ENCODE results near the gene KCNE2. TPM values are rescaled to one million over a fixed set of nuclear protein-coding genes. Genes with fewer than 3 reads are reported as not detected.

Gene KCNE2
- total RNA-seq, 1 experiment from 2014 or later = 0.39 TPM

DNA sequence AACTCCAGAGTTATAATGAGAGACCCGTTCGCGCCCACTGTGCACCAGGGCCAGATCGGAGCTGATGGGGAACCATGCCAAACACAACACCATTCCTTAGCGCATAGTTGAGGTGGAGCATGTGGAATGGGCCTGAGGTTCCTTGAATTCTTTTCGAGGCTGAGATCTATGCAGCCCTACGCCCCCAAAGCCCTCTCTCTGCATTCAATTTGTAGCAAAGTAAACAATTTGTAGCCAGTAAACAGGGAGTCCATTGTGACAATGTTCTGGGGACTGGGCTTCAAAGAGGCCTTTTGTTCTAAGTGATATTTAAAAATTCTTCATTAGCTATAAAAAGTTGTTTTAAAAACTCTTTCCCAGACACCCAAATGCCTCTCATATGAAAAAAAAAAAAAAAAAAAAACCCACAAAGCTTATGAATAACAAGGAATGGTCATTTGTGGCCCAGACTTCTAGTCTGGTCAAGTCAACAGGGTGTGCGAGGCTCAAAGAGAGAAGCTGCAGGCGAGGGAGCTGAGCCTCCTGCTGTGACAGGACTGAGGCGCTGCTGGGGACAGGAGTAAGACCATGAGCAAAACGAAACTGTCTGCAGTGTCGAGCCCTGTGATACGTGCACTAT lies 30.6 kb upstream of the KCNE2 start:
- no peak for DNase-seq (ENCODE audit: low spot score)
- Histone ChIP-seq H3K36me3 (ENCODE audit: insufficient read depth, low read length, poor library complexity, severe bottlenecking) (no peaks in the 10 kb centered on the region), H3K4me1 (ENCODE audit: insufficient read depth, low read length, poor library complexity, severe bottlenecking) (no peaks in the 10 kb centered on the region), H3K27me3 (replicated peaks; ENCODE audit: insufficient read depth, low read depth, low read length, poor library complexity) (no peaks in the 10 kb centered on the region), H3K9me3 (ENCODE audit: low read depth, low read length, poor library complexity, severe bottlenecking) (no peaks in the 10 kb centered on the region), H3K27ac (ENCODE audit: low read depth, low read length, poor library complexity, severe bottlenecking) (no peak overlapping the region), H3K4me3 (ENCODE audit: low read depth, low read length, poor library complexity, severe bottlenecking) (no peak overlapping the region)
- no TSS peak for BruUV-seq (replicated peaks)
- intact Hi-C loops (cut with micrococcal nuclease; ENCODE audit: unreplicated experiment) = no loop called here
- CTCF ChIA-PET = no interaction called here
- POLR2A ChIA-PET (ENCODE audit: low non-redundant PET) = interaction anchor here (0.6 kb wide), 1 partner anchor 24 kb away, joined by 3 read pairs; no protein-coding TSS in a partner anchor
- TF ChIP-seq, protein P1, sequence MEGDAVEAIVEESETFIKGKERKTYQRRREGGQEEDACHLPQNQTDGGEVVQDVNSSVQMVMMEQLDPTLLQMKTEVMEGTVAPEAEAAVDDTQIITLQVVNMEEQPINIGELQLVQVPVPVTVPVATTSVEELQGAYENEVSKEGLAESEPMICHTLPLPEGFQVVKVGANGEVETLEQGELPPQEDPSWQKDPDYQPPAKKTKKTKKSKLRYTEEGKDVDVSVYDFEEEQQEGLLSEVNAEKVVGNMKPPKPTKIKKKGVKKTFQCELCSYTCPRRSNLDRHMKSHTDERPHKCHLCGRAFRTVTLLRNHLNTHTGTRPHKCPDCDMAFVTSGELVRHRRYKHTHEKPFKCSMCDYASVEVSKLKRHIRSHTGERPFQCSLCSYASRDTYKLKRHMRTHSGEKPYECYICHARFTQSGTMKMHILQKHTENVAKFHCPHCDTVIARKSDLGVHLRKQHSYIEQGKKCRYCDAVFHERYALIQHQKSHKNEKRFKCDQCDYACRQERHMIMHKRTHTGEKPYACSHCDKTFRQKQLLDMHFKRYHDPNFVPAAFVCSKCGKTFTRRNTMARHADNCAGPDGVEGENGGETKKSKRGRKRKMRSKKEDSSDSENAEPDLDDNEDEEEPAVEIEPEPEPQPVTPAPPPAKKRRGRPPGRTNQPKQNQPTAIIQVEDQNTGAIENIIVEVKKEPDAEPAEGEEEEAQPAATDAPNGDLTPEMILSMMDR (conservative IDR thresholded peaks at IDR 0.05; ENCODE audit: low read depth, low read length) = no peak
- TF ChIP-seq EZH2 (IDR thresholded peaks at IDR 0.05; ENCODE audit: borderline replicate concordance, low read depth, low read length, poor library complexity, severe bottlenecking) = no peak

DNA sequence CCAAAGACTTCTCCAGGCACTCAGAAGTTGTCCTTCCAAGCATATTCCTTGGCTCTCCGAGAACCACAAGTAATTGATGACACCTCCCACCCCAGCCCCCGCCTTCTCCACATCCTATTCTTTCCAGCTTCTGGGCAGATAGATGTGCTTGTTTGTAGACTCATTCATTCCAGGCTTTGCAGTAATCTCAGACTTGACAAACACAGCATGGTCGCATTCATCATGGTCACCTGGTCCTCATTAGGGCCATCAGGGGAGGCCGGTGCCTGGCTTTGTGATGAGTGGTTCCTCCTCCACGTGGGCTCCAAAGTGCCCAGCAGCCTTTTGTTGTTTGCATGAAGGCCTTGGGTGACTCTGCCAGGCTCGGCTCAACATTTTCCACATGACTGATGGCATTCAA lies 28.5 kb upstream of the KCNE2 start:
- Histone ChIP-seq H3K27me3 (replicated peaks; ENCODE audit: insufficient read depth, low read depth, low read length, poor library complexity) (no peaks in the 10 kb centered on the region), H3K4me1 (ENCODE audit: insufficient read depth, low read length, poor library complexity, severe bottlenecking) (no peaks in the 10 kb centered on the region), H3K4me3 (ENCODE audit: low read depth, low read length, poor library complexity, severe bottlenecking) (no peak overlapping the region), H3K9me3 (ENCODE audit: low read depth, low read length, poor library complexity, severe bottlenecking) (no peaks in the 10 kb centered on the region), H3K36me3 (ENCODE audit: insufficient read depth, low read length, poor library complexity, severe bottlenecking) (no peaks in the 10 kb centered on the region), H3K27ac (ENCODE audit: low read depth, low read length, poor library complexity, severe bottlenecking) (no peak overlapping the region)
- POLR2A ChIA-PET (ENCODE audit: low non-redundant PET) = no interaction called here
- intact Hi-C loops (cut with micrococcal nuclease; ENCODE audit: unreplicated experiment) = no loop called here
- TF ChIP-seq EZH2 (IDR thresholded peaks at IDR 0.05; ENCODE audit: borderline replicate concordance, low read depth, low read length, poor library complexity, severe bottlenecking) = no peak
- TF ChIP-seq, protein P1 (conservative IDR thresholded peaks at IDR 0.05; ENCODE audit: low read depth, low read length) = no peak
- CTCF ChIA-PET = no interaction called here
- no peak for DNase-seq (ENCODE audit: low spot score)
- no TSS peak for BruUV-seq (replicated peaks)

DNA sequence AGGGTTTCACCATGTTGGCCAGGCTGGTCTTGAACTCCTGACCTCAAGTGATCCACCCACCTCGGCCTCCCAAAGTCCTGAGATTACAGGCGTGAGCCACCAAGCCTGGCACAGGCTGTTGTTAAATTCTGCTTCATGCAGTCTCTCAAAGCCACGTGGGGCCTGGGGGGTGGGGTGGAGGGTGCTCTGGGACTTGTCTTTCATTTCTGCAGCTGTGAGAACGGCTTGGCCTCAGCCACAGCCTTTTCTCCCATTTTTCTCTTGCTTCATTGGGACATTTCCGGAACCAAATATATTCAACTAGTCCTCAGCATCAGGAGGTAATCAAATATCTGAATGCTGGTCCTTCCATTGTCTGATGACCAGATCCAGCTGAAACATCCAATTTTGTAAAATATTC lies 27.6 kb upstream of the KCNE2 start:
- no peak overlapping the region for H3K4me3 ChIP-seq (ENCODE audit: low read depth, low read length, poor library complexity, severe bottlenecking)
- no peaks in the 10 kb centered on the region for H3K4me1 ChIP-seq (ENCODE audit: insufficient read depth, low read length, poor library complexity, severe bottlenecking)
- H3K9me3 ChIP-seq (ENCODE audit: low read depth, low read length, poor library complexity, severe bottlenecking) = no peaks in the 10 kb centered on the region
- intact Hi-C loops (cut with micrococcal nuclease; ENCODE audit: unreplicated experiment) = no loop called here
- DNase-seq (ENCODE audit: low spot score) = no peak
- no peaks in the 10 kb centered on the region for H3K27me3 ChIP-seq (replicated peaks; ENCODE audit: insufficient read depth, low read depth, low read length, poor library complexity)
- TF ChIP-seq, protein P1 (conservative IDR thresholded peaks at IDR 0.05; ENCODE audit: low read depth, low read length) = no peak
- no peak for TF ChIP-seq EZH2 (IDR thresholded peaks at IDR 0.05; ENCODE audit: borderline replicate concordance, low read depth, low read length, poor library complexity, severe bottlenecking)
- BruUV-seq (replicated peaks) = no TSS peak
- no peak overlapping the region for H3K27ac ChIP-seq (ENCODE audit: low read depth, low read length, poor library complexity, severe bottlenecking)
- ChIA-PET CTCF (no interaction called here), POLR2A (ENCODE audit: low non-redundant PET) (no interaction called here)
- H3K36me3 ChIP-seq (ENCODE audit: insufficient read depth, low read length, poor library complexity, severe bottlenecking) = no peaks in the 10 kb centered on the region

All from A673 (cell line).